WTC11 (cell line): Measurements from ENCODE around the gene NT5C1B. TPM values are rescaled to one million over a fixed set of nuclear protein-coding genes. Genes with fewer than 3 reads are reported as not detected.

ENCODE experiments used
- ATAC-seq: fragments of 200-7000 bp; cut with Tn5 transposase; 2 replicates; pipeline ENCODE4 v1.10.0; 2021; ENCODE audit warnings: mild to moderate bottlenecking, moderate library complexity
- CTCF ChIA-PET: fragments of 300-600 bp; sonication (Branson Sonifier 250); formaldehyde crosslinking; loops from one replicate; lab custom pipeline; 2021; ENCODE audit warnings: antibody characterized with exemption; lab: Charles Lee
- POLR2A ChIA-PET: fragments of 350-600 bp; sonication (Branson Sonifier 250); formaldehyde crosslinking; loops from one replicate; lab custom pipeline; 2021; ENCODE audit warnings: antibody characterized with exemption; lab: Charles Lee
- DNase-seq: peaks from one replicate; pipeline ENCODE4 v3.0.0; 2021; ENCODE audit warnings: low spot score
- H3K27ac Mint-ChIP-seq: 2 replicates; pipeline ENCODE4 v1.8.0; 2021; ENCODE audit warnings: mixed read lengths
- H3K27me3 Mint-ChIP-seq: 2 replicates; pipeline ENCODE4 v1.8.0; 2021; ENCODE audit warnings: low read depth, mild to moderate bottlenecking, moderate library complexity, mixed read lengths
- H3K36me3 Mint-ChIP-seq: 2 replicates; pipeline ENCODE4 v1.8.0; 2021; ENCODE audit warnings: mixed read lengths
- H3K4me1 Mint-ChIP-seq: 2 replicates; pipeline ENCODE4 v1.8.0; 2022; ENCODE audit warnings: mixed read lengths
- H3K4me3 Mint-ChIP-seq: 2 replicates; pipeline ENCODE4 v1.8.0; 2021; ENCODE audit warnings: mild to moderate bottlenecking, moderate library complexity, mixed read lengths
- H3K9me3 Mint-ChIP-seq: 2 replicates; pipeline ENCODE4 v1.8.0; 2021; ENCODE audit warnings: mixed read lengths
- AR ChIP-seq: fragments of 250-450 bp; sonication (Bioruptor Pico); IDR thresholded peaks from 2 replicates; pipeline ENCODE4 v1.9.0; 2021; ENCODE audit warnings: mild to moderate bottlenecking
- CTCF ChIP-seq: fragments of 200-600 bp; IDR thresholded peaks from 2 replicates; pipeline ENCODE4 v1.8.0; 2022; ENCODE audit warnings: antibody characterized with exemption
- E2F4 ChIP-seq: sonication (generic); formaldehyde crosslinking; IDR thresholded peaks from 2 replicates; pipeline ENCODE4 v1.8.1; 2022; ENCODE audit warnings: low read depth, mild to moderate bottlenecking, moderate library complexity, missing genetic modification reagents, borderline replicate concordance
- ERG ChIP-seq: fragments of 250-450 bp; sonication (Bioruptor Pico); IDR thresholded peaks from 2 replicates; pipeline ENCODE4 v1.8.0; 2021; ENCODE audit warnings: mild to moderate bottlenecking
- HMGA2 ChIP-seq: fragments of 250-450 bp; sonication (Bioruptor Pico); IDR thresholded peaks from 2 replicates; pipeline ENCODE4 v1.4.0; 2021; ENCODE audit warnings: mild to moderate bottlenecking, moderate library complexity
- OVOL2 ChIP-seq: fragments of 250-450 bp; sonication (Bioruptor Pico); IDR thresholded peaks from 2 replicates; pipeline ENCODE4 v1.9.0; 2021; ENCODE audit warnings: mild to moderate bottlenecking, borderline replicate concordance
- PREB ChIP-seq: sonication (generic); formaldehyde crosslinking; IDR thresholded peaks from 2 replicates; pipeline ENCODE4 v1.8.1; 2022; ENCODE audit warnings: mild to moderate bottlenecking, missing genetic modification reagents, moderate library complexity, borderline replicate concordance
- RELA ChIP-seq: sonication (generic); formaldehyde crosslinking; IDR thresholded peaks from 2 replicates; pipeline ENCODE4 v1.8.1; 2022; ENCODE audit warnings: missing genetic modification reagents, mild to moderate bottlenecking, borderline replicate concordance
- SMAD4 ChIP-seq: sonication (generic); formaldehyde crosslinking; IDR thresholded peaks from 2 replicates; pipeline ENCODE4 v1.8.0; 2022; ENCODE audit warnings: mild to moderate bottlenecking, missing genetic modification reagents
- SOX15 ChIP-seq: fragments of 250-450 bp; sonication (Bioruptor Pico); IDR thresholded peaks from 2 replicates; pipeline ENCODE4 v1.9.0; 2021; ENCODE audit warnings: mild to moderate bottlenecking
- SP1 ChIP-seq: sonication (generic); formaldehyde crosslinking; conservative IDR thresholded peaks from 2 replicates; pipeline ENCODE4 v1.8.1; 2022; ENCODE audit warnings: missing genetic modification reagents
- TEAD1 ChIP-seq: sonication (generic); formaldehyde crosslinking; IDR thresholded peaks from 2 replicates; pipeline ENCODE4 v1.8.0; 2022; ENCODE audit warnings: mild to moderate bottlenecking, missing genetic modification reagents
- USF1 ChIP-seq: sonication (generic); formaldehyde crosslinking; IDR thresholded peaks from 2 replicates; pipeline ENCODE4 v1.8.0; 2022; ENCODE audit warnings: mild to moderate bottlenecking, missing genetic modification reagents
- USF2 ChIP-seq: sonication (generic); formaldehyde crosslinking; IDR thresholded peaks from 2 replicates; pipeline ENCODE4 v1.8.1; 2023; ENCODE audit warnings: mild to moderate bottlenecking, missing genetic modification reagents, moderate library complexity
- ZNF317 ChIP-seq: sonication (generic); formaldehyde crosslinking; IDR thresholded peaks from 2 replicates; pipeline ENCODE4 v1.8.1; 2023; ENCODE audit warnings: low read depth, mild to moderate bottlenecking, moderate library complexity, missing genetic modification reagents, borderline replicate concordance
- ZNF423 ChIP-seq: fragments of 250-450 bp; sonication (Bioruptor Pico); IDR thresholded peaks from 2 replicates; pipeline ENCODE4 v2.1.2; 2022; ENCODE audit warnings: mild to moderate bottlenecking, moderate library complexity
- total RNA-seq: library from RNA; stranded (reverse); gene quantifications from 3 replicates; pipeline ENCODE4 v1.2.3, GENCODE V29; 2021

The NT5C1B gene
- total RNA-seq, 1 experiment from 2014 or later, result not detected

GRCh38 chr2:18546567-18546966 is 42.8 kb downstream of the NT5C1B start:
- ATAC-seq, result peak; percentile 90
- DNase-seq, result no peak
- ChIA-PET CTCF (interaction anchor here (0.6 to 1.1 kb wide), 3 partner anchors 26 to 57 kb away, joined by 3 to 7 read pairs (median 3); no protein-coding TSS in a partner anchor), POLR2A (no interaction called here)
- no peaks in the 10 kb centered on the region for H3K36me3 Mint-ChIP-seq
- H3K27ac Mint-ChIP-seq, result no peak overlapping the region
- H3K27me3 Mint-ChIP-seq, result no peaks in the 10 kb centered on the region
- peaks cover 14% of the 10 kb centered on the region for H3K4me1 Mint-ChIP-seq
- no peak overlapping the region for H3K4me3 Mint-ChIP-seq
- H3K9me3 Mint-ChIP-seq, result no peaks in the 10 kb centered on the region
- no peak for TF ChIP-seq ERG
- no peak for TF ChIP-seq TEAD1
- TF ChIP-seq ZNF317 (CRISPR knock-in tag), result no peak
- no peak for TF ChIP-seq E2F4 (CRISPR knock-in tag)

GRCh38 chr2:18545384-18545783 is 44.0 kb downstream of the NT5C1B start:
- no peaks in the 10 kb centered on the region for H3K9me3 Mint-ChIP-seq
- H3K36me3 Mint-ChIP-seq, result no peaks in the 10 kb centered on the region
- no peak overlapping the region; the same call in 1 of the 2 replicates for H3K27ac Mint-ChIP-seq
- peaks cover 14% of the 10 kb centered on the region for H3K4me1 Mint-ChIP-seq
- TF ChIP-seq USF2 (no peak), SMAD4 (CRISPR knock-in tag) (no peak)
- no peak for DNase-seq
- H3K4me3 Mint-ChIP-seq, result no peak overlapping the region
- ATAC-seq, result no peak
- ChIA-PET CTCF (no interaction called here), POLR2A (no interaction called here)
- no peaks in the 10 kb centered on the region for H3K27me3 Mint-ChIP-seq

- no peak overlapping the region for H3K4me3 Mint-ChIP-seq
- no peaks in the 10 kb centered on the region for H3K36me3 Mint-ChIP-seq
- no peak for TF ChIP-seq ZNF423 (CRISPR knock-in tag)
- TF ChIP-seq RELA (CRISPR knock-in tag), result no peak
- no peak for TF ChIP-seq HMGA2 (CRISPR knock-in tag)
- TF ChIP-seq SOX15 (CRISPR knock-in tag), result no peak
- no peak for TF ChIP-seq AR (CRISPR knock-in tag)
- TF ChIP-seq PREB (CRISPR knock-in tag), result no peak
- no peak overlapping the region for H3K27ac Mint-ChIP-seq
- H3K27me3 Mint-ChIP-seq, result no peaks in the 10 kb centered on the region
- ChIA-PET CTCF (no interaction called here), POLR2A (no interaction called here)
- no peaks in the 10 kb centered on the region for H3K9me3 Mint-ChIP-seq
- no peak for ATAC-seq
- peaks cover 14% of the 10 kb centered on the region for H3K4me1 Mint-ChIP-seq
- no peak for DNase-seq
These were observed 45.2 kb downstream of the NT5C1B start for GRCh38 chr2:18544171-18544570.

GRCh38 chr2:18540872-18541271 is 48.5 kb downstream of the NT5C1B start:
- H3K36me3 Mint-ChIP-seq, result no peaks in the 10 kb centered on the region
- H3K27me3 Mint-ChIP-seq, result no peaks in the 10 kb centered on the region; the same call in 1 of the 2 replicates
- TF ChIP-seq SP1 (no peak), USF1 (CRISPR knock-in tag) (no peak), OVOL2 (no peak), CTCF (no peak), USF2 (no peak), RELA (CRISPR knock-in tag) (no peak)

More at GRCh38 chr2:18540872-18541271, 48.5 kb downstream of the NT5C1B start:
- ATAC-seq (no peak), DNase-seq (no peak)
- Mint-ChIP-seq H3K4me1 (peaks cover under 1% of the 10 kb centered on the region; the same call in 1 of the 2 replicates), H3K4me3 (no peak overlapping the region), H3K9me3 (no peaks in the 10 kb centered on the region), H3K27ac (no peak overlapping the region)
- ChIA-PET CTCF (no interaction called here), POLR2A (no interaction called here)
